G401.6 (cell line): ENCODE data around the gene OR2AJ1.
"Not testable (repeated sequence)": the region's sequence is repeated elsewhere in the genome, so short reads cannot be mapped to it uniquely, and the experiment has no call there.

ENCODE experiments used
- FAIRE-seq: peaks from 2 replicates; lab custom pipeline; 2012; peaks lifted over from hg19 to GRCh38; lab: Jason Lieb, UNC

The OR2AJ1 gene

GRCh38 chr1:247924868-247925267, at the start of gene OR2AJ1:
TSS of gene OR2AJ1 (plus strand) at chr1:247924889. CDS start at chr1:247933769, 8,880 bp downstream.
- no peak for FAIRE-seq

GRCh38 chr1:247883346-247883745, 41.3 kb upstream of the OR2AJ1 start:
- no peak for FAIRE-seq

- FAIRE-seq, result no peak
Observed at GRCh38 chr1:247884797-247885413, 39.8 kb upstream of the OR2AJ1 start.

GRCh38 chr1:247895163-247895637, 29.5 kb upstream of the OR2AJ1 start, which contains the start of gene OR2W3:
TSS of gene OR2W3 (plus strand) at chr1:247895587. CDS start at chr1:247895587, 0 bp downstream.
- FAIRE-seq, result no peak

GRCh38 chr1:247895976-247896375, 28.7 kb upstream of the OR2AJ1 start:
- FAIRE-seq, result no peak

GRCh38 chr1:247904122-247904521, 20.6 kb upstream of the OR2AJ1 start:
- no peak for FAIRE-seq

- no peak for FAIRE-seq
Observed at GRCh38 chr1:247905181-247905580, 19.5 kb upstream of the OR2AJ1 start.

GRCh38 chr1:247905910-247906503, 18.7 kb upstream of the OR2AJ1 start:
- no peak for FAIRE-seq

- FAIRE-seq, result no peak
Observed at GRCh38 chr1:247906504-247907047, 18.1 kb upstream of the OR2AJ1 start.

GRCh38 chr1:247908766-247909165, 15.9 kb upstream of the OR2AJ1 start:
- FAIRE-seq, result no peak

GRCh38 chr1:247913786-247914185, 10.9 kb upstream of the OR2AJ1 start:
- FAIRE-seq, result no peak

- FAIRE-seq, result no peak
Observed at GRCh38 chr1:247914941-247915662, 9.6 kb upstream of the OR2AJ1 start.

GRCh38 chr1:247919952-247920351, 4.7 kb upstream of the OR2AJ1 start, which contains the start of gene OR2T8:
TSS of gene OR2T8 (plus strand) at chr1:247920252. CDS start at chr1:247921018, 766 bp downstream.
- no peak for FAIRE-seq

GRCh38 chr1:247923941-247924340, 748 bp upstream of the OR2AJ1 start:
- FAIRE-seq, result no peak

- FAIRE-seq, result no peak
Observed at GRCh38 chr1:247933989-247934388, 9.3 kb downstream of the OR2AJ1 start.

GRCh38 chr1:247935781-247936180, 11.1 kb downstream of the OR2AJ1 start:
- FAIRE-seq, result no peak

- FAIRE-seq, result no peak
Observed at GRCh38 chr1:247936415-247936814, 11.7 kb downstream of the OR2AJ1 start.

- FAIRE-seq, result not testable (repeated sequence)
Observed at GRCh38 chr1:247936965-247937734, 12.5 kb downstream of the OR2AJ1 start.

- no peak for FAIRE-seq
Observed at GRCh38 chr1:247942624-247943023, 17.9 kb downstream of the OR2AJ1 start.

- no peak for FAIRE-seq
Observed at GRCh38 chr1:247948558-247948957, 23.9 kb downstream of the OR2AJ1 start, which contains the start of gene OR2L8. TSS of gene OR2L8 (plus strand) at chr1:247948858. CDS start at chr1:247948858, 0 bp downstream.

GRCh38 chr1:247953408-247953807, 28.7 kb downstream of the OR2AJ1 start:
- no peak for FAIRE-seq

GRCh38 chr1:247961791-247962190, 37.1 kb downstream of the OR2AJ1 start:
- FAIRE-seq, result no peak
